ENCODE measurements around the gene SPI1.
A peak's percentile ranks its signal among the peaks of the same experiment; 100 is the strongest.

Gene SPI1

GRCh38 chr11:47380078-47380477, 1.7 kb upstream of the SPI1 start:
- no peak overlapping the region for H3K27ac ChIP-seq (ENCODE audit: low read depth, low read length)
- TF ChIP-seq EZH2phosphoT487 (conservative IDR thresholded peaks at IDR 0.05; ENCODE audit: low read length) (no peak), CTCF (IDR thresholded peaks at IDR 0.05; ENCODE audit: insufficient read depth, low read length, poor library complexity, severe bottlenecking) (no peak)
- no peak overlapping the region for H2AFZ ChIP-seq (ENCODE audit: low read depth, low read length, severe bottlenecking)
- no peaks in the 10 kb centered on the region for H3K36me3 ChIP-seq (ENCODE audit: low read length)
- no peaks in the 10 kb centered on the region for H3K9me2 ChIP-seq (replicated peaks; ENCODE audit: insufficient read depth, low read length)
- no peaks in the 10 kb centered on the region for H3F3A ChIP-seq (ENCODE audit: insufficient read depth)
- H3K4me2 ChIP-seq (ENCODE audit: low read depth, low read length, poor library complexity, severe bottlenecking), result no peak overlapping the region
- H3K27me3 ChIP-seq (ENCODE audit: low read length), result no peaks in the 10 kb centered on the region
- H3K9ac ChIP-seq (ENCODE audit: low read length), result no peak overlapping the region
- peaks cover 26% of the 10 kb centered on the region for H3K79me2 ChIP-seq (ENCODE audit: insufficient read depth, low read length)
- H3K9me3 ChIP-seq (ENCODE audit: insufficient read depth, low read length), result no peaks in the 10 kb centered on the region
- H4K20me1 ChIP-seq (ENCODE audit: low read depth, low read length), result no peaks in the 10 kb centered on the region
- no peak overlapping the region for H3K4me3 ChIP-seq (ENCODE audit: insufficient read depth, low read length, poor library complexity, severe bottlenecking)

DNA sequence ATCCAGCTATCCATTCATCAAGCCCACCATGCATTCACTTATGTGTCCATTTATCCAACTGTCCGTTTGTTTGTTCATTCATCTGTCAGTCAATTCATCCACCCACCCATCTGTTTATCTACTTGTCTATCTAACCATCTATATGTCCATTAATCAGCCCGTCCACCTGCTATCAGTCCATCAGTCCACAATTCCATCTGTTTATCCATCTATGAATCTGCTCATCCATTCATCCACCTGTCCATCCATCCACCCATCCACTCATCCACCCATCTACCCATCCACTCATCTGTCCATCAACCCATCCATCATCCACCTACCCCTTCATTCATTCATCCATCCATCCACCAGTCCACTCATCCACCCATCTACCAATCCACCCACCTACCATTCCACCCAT, 970 bp upstream of the SPI1 start:
- H3K27ac ChIP-seq (ENCODE audit: low read depth, low read length), result no peak overlapping the region

GRCh38 chr11:47378836-47379170, 456 bp upstream of the SPI1 start:
- no peaks in the 10 kb centered on the region for H3F3A ChIP-seq (ENCODE audit: insufficient read depth)
- H3K4me2 ChIP-seq (ENCODE audit: low read depth, low read length, poor library complexity, severe bottlenecking), result peak overlapping the region; percentile 79
- H3K36me3 ChIP-seq (ENCODE audit: low read length), result no peaks in the 10 kb centered on the region
- H3K27me3 ChIP-seq (ENCODE audit: low read length), result no peaks in the 10 kb centered on the region
- TF ChIP-seq CTCF (IDR thresholded peaks at IDR 0.05; ENCODE audit: insufficient read depth, low read length, poor library complexity, severe bottlenecking), result no peak
- no peak for TF ChIP-seq EZH2phosphoT487 (conservative IDR thresholded peaks at IDR 0.05; ENCODE audit: low read length)
- no peaks in the 10 kb centered on the region for H3K9me2 ChIP-seq (replicated peaks; ENCODE audit: insufficient read depth, low read length)
- peak overlapping the region; percentile 74 for H3K4me3 ChIP-seq (ENCODE audit: insufficient read depth, low read length, poor library complexity, severe bottlenecking)
- H3K27ac ChIP-seq (ENCODE audit: low read depth, low read length), result peak overlapping the region; percentile 90
- no peaks in the 10 kb centered on the region for H4K20me1 ChIP-seq (ENCODE audit: low read depth, low read length)
- peaks cover 26% of the 10 kb centered on the region for H3K79me2 ChIP-seq (ENCODE audit: insufficient read depth, low read length)
- H3K9me3 ChIP-seq (ENCODE audit: insufficient read depth, low read length), result no peaks in the 10 kb centered on the region
- peak overlapping the region; percentile 81 for H2AFZ ChIP-seq (ENCODE audit: low read depth, low read length, severe bottlenecking)
- H3K9ac ChIP-seq (ENCODE audit: low read length), result peak overlapping the region; percentile 97

More for the DNA sequence above, 970 bp upstream of the SPI1 start:
- H3K4me2 ChIP-seq (ENCODE audit: low read depth, low read length, poor library complexity, severe bottlenecking), result peak overlapping the region; percentile 79
- H3F3A ChIP-seq (ENCODE audit: insufficient read depth), result no peaks in the 10 kb centered on the region
- H3K9ac ChIP-seq (ENCODE audit: low read length), result no peak overlapping the region
- H3K4me3 ChIP-seq (ENCODE audit: insufficient read depth, low read length, poor library complexity, severe bottlenecking), result no peak overlapping the region
- H4K20me1 ChIP-seq (ENCODE audit: low read depth, low read length), result no peaks in the 10 kb centered on the region
- H3K9me2 ChIP-seq (replicated peaks; ENCODE audit: insufficient read depth, low read length), result no peaks in the 10 kb centered on the region
- H3K27me3 ChIP-seq (ENCODE audit: low read length), result no peaks in the 10 kb centered on the region
- no peak overlapping the region for H2AFZ ChIP-seq (ENCODE audit: low read depth, low read length, severe bottlenecking)
- no peaks in the 10 kb centered on the region for H3K36me3 ChIP-seq (ENCODE audit: low read length)
- TF ChIP-seq CTCF (IDR thresholded peaks at IDR 0.05; ENCODE audit: insufficient read depth, low read length, poor library complexity, severe bottlenecking) (no peak), EZH2phosphoT487 (conservative IDR thresholded peaks at IDR 0.05; ENCODE audit: low read length) (no peak)
- no peaks in the 10 kb centered on the region for H3K9me3 ChIP-seq (ENCODE audit: insufficient read depth, low read length)
- peaks cover 26% of the 10 kb centered on the region for H3K79me2 ChIP-seq (ENCODE audit: insufficient read depth, low read length)

All from SU-DHL-6 (cell line).